ENCODE data around the gene MTA1.

The MTA1 gene

DNA sequence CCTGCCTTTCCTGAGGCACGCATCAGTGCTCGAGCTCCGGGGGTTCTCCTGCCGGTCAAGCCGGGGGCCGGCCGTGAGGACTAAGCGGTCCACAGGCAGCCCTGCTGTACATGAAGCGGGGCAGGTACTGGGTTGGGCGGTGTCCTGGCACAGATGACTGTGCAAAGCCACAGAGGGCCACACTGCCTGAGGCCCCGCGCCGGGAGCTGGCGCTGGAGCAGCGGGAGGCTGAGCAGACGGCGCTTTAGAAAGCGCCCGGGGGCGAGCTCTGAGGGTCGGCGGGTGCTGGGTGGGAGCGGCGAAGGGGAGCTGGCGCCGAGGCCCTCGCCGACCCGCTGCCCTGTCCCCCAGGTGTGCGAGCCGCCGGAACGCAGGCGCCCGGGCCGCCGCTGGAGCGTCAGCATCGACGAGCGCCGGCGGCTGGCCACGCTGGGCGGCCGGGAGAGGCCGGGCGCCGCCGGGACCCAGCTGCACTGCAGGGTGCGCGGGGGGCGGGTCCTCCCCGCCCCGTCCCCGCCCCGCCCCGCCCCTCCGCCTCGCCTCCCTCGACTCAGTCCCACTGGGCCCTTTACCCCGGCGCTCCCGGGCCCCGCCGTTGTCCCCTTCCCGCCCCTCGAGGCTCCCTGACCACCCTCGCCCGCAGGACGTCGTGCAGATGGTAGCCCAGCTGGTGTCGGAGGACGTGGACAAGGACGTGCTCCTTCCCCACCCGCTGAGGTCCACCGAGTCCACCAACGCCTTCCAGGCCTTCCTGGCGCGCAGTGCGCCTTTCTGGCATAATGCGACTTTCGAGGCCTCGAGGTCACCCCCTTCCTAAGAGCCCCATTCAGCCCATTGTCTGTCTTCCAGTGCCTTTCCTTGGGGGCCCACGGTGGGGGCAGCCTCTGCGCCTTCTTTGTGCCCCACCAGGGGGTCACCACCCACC lies 8.3 kb upstream of the MTA1 start:
- DNase-seq = no peak

DNA sequence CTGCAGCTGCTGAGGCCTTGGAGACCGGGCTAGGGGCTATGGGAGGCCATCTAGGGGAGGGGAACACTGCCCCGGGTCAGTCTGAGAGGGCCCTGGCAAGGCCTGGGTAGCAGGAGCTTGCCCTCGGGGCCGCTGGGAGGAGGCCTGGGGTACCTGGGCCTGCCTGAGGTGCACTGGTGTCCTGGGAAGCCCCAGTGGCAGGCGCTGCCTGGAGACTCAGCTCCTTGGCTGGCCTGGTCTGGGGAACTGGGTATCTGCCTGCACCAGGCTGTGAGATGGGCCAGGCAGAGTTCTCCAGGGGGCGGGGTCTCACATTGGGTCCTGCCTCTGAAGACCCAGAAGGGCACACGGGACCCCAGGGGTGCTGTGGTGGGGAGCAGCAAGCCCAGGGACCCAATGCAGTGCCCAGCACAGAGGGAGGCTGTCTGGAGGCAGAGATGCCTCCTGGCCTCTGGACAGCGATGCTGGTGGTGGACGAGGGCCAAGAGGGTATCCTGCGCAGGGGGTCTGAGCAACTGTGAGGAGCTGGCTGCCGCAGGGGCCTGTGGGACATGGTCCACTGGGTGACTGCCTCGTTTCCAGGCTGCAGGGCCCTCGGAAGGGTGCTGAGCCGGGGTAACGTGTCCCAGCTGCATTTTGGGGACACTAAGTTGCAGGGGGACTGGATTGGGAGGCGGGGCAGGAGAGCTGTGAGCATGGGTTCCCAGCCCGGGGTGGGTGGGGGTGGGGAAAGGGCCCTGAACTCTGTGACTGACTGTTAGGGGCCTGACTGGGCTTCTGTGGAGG lies 7.4 kb upstream of the MTA1 start:
- no peak for DNase-seq

DNA sequence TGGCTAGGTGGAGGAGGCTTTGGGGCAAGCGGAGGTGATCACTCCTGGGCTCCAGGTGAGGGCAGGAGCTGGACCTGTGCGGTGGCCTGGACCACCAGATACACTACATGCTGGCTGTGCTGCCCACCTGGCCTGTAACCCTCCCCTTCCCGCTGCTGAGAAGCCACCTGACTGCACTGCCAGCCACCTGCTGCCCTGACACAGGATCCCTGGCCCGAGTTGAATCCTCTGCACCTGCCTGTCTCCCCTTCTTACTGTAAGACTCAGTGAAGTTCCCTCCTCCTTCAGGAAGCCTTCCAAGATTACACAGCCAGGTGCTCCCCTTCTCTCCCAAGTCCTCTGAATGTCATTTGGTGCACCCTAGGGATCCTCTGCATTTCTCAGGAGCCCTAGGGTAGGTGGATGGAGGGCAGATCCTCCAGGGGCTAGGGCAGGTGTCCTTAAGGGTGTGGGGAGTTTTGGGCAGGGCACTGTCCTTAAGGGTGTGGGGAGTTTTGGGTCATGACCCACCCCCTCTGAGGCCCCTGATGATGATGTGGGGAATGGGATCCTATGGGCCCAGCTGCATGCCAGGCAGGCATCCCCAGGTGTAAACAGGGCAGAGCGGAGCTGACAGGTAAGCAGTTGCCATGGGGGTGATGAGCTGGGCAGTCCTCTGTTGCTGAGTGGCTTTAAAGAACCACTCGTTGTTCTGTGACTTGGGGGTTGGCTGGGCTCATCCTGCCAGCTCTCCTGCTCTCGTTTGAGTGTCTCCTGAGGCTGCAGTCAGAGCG lies 6.7 kb upstream of the MTA1 start:
- no peak for DNase-seq

DNA sequence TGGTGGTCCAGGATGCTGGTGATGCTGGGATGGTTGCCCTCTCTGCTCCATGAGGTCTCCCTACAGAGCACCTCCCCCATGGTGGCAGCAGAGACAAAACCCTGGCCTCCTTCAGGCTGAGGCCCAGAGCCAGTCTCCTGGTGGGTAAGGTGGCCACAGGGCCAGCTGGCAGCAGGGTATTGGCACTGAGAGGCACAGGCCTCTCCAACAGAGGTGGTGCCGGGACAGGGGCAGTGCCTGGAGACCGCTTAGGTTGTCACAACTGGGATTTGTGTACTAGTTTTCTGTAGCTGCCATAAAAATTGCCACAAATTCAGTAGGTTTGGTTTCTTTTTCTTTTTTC lies 6.1 kb upstream of the MTA1 start:
- DNase-seq = no peak

DNA sequence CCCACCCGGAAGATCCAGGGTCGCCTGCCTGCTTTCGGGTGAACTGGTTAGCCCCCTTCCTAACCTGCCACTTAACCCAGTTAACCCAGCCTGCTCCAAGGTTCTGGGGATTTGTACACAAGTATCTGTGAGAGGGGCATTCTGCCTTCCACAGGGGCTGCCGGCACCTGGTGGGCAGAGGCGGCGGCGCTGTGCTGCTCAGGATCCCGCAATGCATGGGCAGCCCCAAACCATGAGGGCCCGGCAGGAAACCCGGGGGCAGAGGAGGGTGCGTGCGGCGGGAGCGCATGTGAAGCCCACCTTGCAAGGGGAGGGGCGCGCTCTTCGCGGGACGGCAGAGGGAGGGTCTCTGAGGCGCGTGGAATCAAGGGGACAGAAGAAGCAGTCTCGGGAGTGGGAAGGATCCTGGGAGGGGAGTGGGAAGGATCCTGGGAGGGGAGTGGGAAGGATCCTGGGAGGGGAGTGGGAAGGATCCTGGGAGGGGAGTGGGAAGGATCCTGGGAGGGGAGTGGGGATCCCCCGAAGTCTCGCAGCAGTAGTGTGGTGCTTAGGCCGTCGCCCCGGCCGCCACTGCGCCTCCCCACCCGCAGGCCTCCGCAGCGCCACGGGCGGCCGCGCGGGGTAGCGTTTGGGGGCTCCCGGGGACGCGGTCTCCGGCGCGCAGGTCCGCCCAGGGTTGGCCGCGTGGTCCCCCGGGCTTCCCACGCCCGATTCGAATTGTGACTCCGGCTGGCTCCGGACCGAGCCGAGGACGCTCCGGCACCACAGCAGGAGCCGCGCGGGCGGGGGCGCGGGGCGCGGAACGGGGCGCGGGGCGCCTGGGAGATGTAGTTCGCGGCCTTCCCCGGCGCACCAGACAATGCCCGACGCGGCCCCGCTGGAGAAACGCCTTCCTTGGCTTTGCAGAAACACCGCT lies 4.9 kb upstream of the MTA1 start:
- peak; percentile 78 for DNase-seq

DNA sequence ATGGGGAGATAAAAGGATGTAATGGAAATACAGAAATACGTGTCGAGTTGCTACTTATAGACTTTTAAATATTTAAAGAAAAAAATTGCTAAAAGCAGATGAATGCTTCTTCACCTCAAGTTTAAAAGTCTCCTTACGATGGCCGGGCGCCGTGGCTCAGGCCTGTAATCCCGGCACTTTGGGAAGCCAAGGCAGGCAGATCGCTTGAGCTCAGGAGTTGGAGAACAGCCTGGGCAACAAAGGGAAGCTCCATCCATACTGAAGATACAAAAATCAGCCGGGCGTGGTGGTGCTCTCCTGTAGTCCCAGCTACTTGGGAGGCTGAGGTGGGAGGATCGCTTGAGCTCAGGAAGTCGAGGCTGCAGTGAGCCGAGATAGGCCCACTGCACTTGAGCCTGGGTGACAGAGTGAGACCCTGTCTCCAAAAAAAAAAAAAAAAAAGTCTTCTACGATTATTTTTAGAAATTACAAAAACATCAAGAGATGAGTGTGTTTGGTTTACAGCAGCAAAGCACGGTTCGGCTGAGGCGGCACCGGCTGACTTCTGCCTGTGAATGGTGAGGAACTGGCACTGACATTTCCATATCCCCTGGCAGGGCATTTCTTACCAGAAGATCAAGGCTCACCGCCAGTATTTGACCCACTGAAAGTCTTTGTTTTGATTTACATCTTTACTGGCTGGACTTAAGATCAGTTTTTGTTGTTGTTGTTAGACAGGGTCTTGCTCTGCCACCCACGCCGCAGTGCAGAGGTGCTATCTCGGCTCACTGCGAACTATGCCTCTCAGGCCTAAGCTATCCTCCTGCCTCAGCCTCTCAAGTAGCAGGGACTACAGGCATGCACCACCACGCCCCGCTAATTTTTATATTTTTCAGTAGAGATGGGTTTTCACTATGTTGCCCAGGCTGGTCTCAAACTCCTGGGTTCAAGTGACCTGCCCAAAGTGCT lies 3.9 kb upstream of the MTA1 start:
- DNase-seq = no peak

DNA sequence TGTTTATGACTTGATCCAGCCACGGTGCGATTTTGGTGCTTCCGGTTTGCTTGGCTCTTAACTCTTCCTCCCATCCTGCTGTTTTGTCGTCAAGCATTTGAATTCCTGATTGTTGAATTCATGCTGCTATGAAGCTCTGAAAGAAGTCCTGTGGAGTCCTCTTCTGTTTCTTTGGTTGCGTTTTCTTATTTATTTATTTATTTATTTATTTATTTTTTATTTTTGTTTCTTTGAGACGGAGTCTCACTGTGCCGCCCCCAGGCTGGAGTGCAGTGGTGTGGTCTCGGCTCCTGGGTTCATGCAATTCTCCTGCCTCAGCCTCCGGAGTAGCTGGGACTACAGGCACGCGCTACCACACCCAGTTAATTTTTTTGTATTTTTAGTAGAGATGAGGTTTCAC lies 3.0 kb upstream of the MTA1 start:
- no peak for DNase-seq

DNA sequence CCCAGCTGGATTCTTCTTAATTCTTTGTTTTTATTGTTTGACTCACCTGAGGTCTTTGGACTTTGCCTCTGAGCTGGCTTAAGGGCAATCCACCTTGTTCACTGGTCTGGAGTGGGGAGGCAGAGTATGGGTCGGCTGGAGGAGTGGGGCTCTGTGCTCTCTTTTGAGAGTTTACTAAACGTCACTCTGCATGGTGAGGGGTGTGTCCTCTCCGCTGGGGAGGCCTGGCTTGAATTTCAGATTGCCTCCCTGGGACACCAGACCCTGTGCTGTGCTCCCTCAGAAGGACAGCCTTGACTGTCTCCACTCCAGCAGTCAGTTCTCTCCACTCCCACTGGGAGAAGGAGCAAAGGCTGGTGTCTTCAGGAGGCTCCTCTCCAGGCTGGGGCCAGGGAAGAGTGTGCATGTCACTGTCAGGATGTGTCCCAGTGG lies 1.9 kb upstream of the MTA1 start:
- DNase-seq = no peak

DNA sequence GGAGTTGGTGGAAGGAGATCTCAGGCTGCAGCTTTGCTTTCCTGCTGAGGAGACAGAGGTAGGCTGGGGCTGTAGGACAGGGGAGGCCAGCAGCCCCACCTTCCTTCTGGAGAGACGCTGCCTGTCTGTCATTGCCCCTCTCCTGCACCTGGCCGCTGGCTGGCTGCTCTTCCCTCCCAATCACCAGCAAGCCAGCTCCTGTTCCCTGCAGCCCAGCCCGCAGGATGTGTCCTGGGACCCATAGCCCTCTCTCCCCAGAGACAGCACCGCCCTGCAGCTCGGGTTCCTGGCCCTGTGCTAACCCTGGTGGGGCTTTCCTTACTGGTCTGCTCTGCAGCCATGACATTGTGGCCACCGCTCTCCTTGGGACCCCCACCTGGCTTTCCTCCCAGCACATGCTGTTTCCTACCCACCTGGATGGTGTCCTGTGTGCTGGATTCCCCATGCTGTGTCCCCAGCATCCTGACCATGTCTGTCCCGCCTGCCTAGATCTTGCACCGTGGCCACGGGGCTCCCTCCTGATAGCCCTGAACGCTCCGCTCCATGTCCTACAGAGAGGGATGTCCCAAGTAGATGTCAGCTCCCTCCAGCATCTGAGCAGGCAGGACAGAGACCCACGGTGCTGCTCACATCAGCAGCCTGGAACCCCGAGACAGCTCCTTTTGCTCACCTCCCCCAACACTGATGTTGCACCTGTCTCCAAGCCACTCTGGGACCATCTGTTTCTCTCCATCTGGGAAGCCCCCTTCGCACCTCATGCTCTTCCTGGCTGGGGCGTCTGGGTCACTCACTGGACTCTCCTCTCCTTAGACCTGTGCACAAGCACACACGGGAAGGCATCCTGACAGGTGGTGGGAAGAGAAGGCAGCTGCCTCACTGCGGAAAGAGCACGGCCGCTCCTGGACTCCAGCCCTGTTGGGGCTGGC lies 1.1 kb upstream of the MTA1 start:
- DNase-seq = no peak

DNA sequence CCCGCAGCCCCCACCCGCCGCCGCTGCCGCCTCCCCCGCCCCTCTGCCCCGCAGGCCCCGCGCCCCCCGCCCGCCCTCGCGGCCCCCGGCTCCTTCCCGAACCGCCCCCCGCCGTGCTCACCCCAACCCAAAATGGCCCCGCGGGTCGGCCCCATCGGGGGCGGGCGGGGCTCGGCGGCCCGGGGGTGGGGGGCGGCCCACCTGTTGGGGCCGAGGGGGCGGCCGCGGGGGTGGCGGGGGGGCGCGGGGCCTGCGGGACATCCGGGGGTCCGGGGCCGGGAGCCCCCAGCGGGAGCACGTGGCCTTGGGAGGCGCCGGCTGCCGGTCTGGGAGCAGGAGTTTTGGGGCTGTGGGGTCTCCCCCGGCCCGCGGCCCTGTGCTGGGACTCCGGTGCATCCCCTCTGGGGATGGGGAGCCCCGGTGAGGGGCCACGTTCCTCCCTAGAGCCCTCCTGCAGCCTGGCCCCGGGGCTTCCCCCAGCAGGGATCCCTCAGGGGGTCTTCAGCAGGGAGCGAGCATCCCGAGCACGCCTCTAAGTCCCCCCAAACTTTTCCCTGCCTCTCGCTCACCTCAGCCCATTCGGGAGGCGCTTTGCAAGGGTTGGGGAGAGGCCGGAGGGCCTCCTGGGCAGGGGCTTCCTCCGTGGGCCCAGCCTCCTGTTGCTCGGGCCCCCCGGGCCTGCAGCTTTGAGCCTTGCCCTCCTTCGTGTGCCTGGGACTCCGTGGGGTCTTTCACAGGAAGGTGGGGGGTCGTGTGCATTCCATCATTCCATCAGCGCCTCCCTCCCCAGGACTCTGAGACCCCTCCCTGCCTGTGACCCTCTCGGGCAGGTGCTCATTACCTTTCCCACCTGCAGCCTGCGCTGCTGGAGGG lies 710 bp downstream of the MTA1 start:
- no peak for DNase-seq

DNA sequence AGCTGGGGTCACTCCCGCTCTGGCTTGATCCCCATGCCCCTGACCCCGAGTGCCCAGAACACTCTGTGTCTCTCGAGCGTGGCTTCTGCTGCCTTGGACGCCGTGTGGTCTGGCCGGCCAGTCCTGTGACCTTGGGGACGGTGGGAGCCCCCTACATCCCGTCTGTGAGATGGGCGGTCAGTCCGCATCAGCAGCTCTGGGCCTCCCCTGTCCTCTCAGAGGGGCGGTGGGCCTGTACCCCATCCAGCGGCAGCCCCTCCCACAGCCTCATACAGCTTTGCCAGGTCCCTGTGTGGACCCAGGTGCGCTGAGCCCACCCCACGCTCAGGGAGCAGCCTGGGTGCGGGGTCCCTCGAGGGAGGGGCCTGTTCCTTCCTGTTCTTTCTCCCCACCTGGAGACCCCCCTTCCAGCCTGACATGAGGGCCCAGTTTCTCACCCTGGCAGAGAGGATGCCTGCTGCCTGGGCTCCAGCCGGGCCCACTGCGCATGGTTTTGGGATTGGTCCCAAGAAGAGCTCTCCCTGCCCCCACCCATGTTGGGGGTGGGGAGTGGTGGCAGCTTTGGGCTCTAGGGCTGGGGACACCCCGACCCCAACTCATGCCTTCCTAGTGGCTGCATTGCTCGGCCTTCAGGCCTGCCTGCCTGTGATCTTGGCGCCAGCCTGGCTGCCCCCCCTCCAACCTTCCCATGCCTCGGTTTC lies 1.5 kb downstream of the MTA1 start:
- no peak for DNase-seq

DNA sequence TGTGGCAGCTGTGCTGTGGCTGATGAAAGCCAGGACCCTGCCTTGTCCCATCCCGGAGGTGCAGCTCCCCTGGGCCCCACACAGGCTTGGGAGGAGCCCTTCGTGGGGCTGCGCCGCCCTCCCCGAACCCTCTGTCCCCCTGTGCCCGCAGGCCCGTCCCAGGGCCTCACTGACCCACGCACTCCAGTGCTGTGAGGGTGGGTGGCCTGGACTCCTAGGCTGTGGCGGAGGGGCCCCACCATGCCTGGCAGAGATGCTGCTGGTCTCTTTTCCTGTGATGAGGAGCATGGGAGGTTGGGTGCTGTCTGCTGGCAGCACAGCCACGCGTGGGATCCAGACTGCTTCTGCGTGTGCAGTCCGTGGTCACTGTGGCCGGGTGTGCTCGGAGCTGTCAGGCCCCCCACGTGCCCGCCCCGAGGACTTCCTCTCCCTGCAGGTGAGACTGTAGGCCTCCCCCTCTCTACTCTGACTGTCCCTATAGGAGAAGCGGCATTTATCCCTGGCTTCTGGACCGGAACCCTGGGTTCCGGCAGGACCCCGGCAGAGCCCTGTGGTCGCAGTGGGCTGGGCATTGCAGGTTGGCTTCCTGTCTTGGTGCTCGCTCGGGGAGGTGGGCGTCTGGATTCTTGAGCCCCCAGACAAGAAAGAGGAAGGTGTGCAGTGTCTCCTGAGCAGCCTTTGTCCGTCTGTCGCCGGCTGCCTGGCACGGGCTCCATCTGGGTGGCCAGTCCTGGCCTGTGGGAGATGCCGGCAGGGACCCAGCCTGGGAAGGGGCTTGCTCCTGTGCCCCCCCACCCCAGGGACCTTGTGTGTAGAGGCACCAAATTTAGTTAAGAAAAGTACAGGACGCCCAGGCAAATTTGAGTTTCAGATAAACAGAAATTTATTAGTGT lies 2.3 kb downstream of the MTA1 start:
- DNase-seq = no peak

DNA sequence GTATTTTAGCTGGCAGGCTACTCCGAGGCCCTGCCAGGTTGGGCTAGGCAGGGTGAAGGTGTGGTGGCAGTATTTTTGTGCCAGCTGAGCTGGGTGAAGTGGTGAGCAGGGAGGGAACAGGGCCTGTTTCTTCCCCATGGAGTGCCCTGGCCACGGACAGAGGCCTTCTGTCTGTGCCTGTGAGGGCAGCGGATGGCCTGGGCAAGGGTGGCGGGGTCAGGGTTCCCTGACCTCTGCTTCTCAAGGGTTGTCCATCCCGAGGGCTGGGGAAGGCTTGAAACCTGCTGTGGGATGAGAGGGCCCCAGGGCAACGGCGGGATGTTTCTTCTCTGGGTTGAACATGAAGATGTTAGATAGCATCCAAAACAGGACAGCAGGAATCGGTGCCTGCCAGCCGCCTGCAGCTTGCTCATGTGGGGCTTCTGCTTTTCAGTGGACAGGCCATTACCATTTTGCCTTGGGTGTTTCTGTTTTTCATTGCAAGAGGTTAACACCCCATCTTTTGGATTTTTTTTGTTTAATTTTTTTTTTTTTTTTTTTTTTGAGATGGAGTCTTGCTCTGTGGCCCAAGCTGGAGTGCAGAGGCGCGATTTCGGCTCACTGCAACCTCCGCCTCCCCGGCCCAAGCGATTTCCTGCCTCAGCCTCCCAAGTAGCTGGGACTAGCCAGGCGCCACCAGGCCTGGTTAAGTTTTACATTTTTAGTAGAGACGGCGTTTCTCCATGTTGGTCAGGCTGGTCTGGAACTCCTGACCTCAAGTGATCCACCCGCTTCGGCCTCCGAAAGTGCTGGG lies 3.3 kb downstream of the MTA1 start:
- no peak for DNase-seq

DNA sequence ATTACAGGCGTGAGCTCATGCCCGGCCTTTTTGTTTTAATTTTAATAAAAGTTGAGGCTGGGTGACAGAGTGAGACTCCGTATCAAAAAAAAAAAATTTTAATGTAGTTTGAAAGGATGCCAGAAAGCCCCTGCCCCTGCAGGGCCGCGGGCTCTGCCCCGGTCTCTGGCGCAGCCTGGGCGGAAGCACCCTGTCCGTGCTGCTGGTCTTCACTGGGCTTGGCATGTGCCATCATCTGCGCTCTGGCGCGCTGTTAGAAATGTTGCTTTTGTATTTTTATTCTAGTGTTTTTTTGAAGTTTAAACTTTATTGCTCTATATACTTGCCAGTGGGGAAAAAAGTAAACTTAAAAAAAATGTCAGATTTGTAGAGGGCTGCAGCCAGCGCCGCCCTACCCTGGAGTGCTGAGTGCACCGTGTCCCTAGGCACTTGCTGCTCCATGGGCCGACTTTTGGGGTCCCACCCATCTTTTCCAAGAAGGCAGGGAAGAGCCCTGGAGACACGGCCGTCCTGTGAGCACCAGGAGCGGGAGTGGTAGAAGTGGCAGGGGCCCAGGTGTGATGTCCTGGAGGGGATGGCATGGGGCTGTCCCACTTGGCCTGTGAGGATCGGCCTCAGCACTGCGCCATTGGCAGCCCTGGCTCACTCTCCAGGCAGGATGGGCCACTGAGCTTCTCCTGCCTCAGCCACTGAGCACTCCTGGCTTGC lies 4.0 kb downstream of the MTA1 start:
- DNase-seq = no peak

DNA sequence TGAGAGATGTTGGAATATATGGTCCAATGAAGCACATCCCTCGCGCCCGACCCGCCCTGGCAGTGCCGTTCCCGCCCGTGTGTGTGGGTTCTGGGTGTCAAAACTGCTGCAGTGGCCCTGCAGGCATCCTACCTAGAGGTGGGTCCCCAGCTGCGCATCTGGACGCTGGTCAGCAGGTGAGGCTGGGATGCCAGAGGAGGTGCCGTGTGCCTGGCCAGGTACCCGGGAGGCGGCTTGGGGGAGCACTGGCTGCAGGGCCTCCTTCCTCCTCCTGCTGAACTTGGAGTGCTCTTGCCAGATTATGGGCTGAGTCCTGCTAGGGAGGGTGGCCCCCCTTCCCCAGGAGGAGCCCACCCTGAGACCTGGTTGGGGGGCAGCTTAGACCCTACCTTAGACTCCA lies 5.2 kb downstream of the MTA1 start:
- no peak for DNase-seq

DNA sequence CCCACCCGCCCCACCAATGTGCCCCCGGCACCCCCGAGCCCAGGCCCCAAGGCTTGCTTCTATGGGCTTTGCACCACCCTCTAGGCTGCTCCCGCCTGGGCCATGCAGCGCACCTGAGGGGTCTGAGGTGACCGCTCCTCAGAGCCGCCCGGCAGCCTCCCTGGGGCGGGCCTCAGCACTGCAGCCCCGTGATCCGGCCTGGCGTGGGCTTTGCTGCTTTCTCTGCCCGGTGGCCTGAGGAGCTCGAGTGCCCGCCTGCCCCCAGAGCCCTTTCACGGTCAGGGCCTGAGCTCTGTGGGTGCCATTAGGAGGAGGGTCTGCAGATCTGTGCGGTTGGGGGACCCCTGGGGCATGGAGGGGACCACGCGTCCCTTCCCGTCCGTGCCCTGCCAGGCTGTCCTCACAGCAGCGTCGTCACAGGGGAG lies 6.2 kb downstream of the MTA1 start:
- DNase-seq = no peak

All from KG1 (cell line).